ENCODE results near the gene UBAC1. TPM values are rescaled to one million over a fixed set of nuclear protein-coding genes. Genes with fewer than 3 reads are reported as not detected.
"Not testable (repeated sequence)": the region's sequence is repeated elsewhere in the genome, so short reads cannot be mapped to it uniquely, and the experiment has no call there.

The UBAC1 gene
- total RNA-seq, 1 donor = 19.3 TPM

DNA sequence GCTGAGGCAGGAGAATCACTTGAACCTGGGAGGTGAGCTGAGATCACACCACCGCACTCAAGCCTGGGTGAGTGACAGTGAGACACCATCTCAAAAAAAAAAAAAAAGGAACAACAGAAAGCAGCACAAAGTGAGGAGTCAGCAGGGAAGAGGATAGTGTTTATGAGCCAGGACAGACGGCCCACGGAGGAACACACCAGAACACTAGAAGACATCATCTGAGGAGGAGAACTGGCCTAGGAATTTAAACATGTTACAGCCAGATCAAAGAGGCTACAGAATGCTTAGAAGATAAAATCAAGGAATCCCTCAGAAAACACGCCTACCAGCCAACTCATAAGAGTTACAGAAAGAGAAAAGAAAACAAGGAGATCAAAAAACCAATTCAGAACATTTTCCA is 12.2 kb downstream of the UBAC1 start:
- H3K4me3 ChIP-seq (ENCODE audit: low read length) = no peak overlapping the region
- no peaks in the 10 kb centered on the region for H3K9me3 ChIP-seq (ENCODE audit: low read depth, low read length)
- no peaks in the 10 kb centered on the region for H3K27me3 ChIP-seq (ENCODE audit: insufficient read depth, low read length)
- H3K4me1 ChIP-seq (ENCODE audit: insufficient read depth, low read length) = no peaks in the 10 kb centered on the region

DNA sequence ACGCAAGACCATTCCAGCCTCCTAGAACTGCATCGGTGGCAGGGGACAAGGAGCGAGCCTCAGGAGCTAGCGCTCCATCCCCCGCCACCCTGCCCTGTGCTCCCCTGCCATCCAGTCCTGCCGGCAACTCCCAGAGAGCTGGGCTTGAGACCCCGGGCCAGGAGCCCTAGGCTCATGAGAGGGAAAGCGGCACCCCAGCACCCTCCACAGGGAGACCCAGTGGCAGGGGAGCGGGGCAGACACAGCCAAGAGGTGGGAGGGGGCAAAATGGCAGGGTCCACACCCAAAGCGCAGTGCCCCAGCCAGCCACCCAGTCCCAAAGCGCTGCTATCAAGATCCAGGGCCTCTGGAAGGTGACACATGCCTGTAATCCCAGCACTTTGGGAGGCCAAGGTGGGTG is 12.7 kb downstream of the UBAC1 start:
- no peak overlapping the region for H3K4me3 ChIP-seq (ENCODE audit: low read length)
- H3K4me1 ChIP-seq (ENCODE audit: insufficient read depth, low read length) = no peaks in the 10 kb centered on the region
- no peaks in the 10 kb centered on the region for H3K27me3 ChIP-seq (ENCODE audit: insufficient read depth, low read length)
- no peaks in the 10 kb centered on the region for H3K9me3 ChIP-seq (ENCODE audit: low read depth, low read length)

DNA sequence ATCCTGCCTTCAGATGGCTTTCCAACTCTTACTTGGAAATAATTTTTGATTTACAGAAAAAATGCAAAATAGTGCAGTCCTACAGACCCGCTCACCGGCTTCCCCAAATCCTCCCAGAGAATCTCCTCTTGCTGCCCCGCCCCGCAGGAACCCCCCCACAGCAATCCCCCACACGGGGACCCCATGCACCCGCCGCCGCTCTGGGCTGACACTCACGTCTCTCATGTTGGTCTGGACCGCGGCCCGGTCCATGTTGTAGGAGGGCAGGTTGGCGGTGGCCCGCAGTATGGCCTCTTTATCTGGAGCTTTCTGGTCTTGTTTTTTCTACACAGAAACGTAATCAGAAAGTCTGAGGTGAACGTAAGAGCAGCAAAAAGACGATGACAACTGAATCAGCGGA is 13.6 kb downstream of the UBAC1 start:
- no peaks in the 10 kb centered on the region for H3K9me3 ChIP-seq (ENCODE audit: low read depth, low read length)
- H3K4me1 ChIP-seq (ENCODE audit: insufficient read depth, low read length) = no peaks in the 10 kb centered on the region
- no peaks in the 10 kb centered on the region for H3K27me3 ChIP-seq (ENCODE audit: insufficient read depth, low read length)
- H3K4me3 ChIP-seq (ENCODE audit: low read length) = no peak overlapping the region

DNA sequence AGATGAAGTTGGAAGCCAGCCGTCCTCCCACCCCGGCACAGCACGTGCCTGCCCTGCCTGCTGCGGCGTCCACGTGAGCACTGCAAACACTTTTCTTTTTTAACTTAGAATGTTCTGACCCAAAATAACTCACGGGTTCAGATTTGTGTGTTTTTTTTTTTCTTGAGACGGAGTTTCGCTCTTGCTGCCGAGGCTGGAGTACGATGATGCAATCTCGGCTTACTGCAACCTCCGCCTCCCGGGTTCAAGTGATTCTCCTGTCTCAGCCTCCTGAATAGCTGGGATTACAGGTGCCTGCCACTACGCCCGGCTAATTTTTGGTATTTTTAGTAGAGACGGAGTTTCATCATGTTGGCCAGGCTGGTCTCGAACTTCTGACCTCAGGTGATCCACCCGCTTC is 14.1 kb downstream of the UBAC1 start:
- H3K9me3 ChIP-seq (ENCODE audit: low read depth, low read length); H3K4me1 ChIP-seq (ENCODE audit: insufficient read depth, low read length); H3K27me3 ChIP-seq (ENCODE audit: insufficient read depth, low read length): not testable (repeated sequence)

DNA sequence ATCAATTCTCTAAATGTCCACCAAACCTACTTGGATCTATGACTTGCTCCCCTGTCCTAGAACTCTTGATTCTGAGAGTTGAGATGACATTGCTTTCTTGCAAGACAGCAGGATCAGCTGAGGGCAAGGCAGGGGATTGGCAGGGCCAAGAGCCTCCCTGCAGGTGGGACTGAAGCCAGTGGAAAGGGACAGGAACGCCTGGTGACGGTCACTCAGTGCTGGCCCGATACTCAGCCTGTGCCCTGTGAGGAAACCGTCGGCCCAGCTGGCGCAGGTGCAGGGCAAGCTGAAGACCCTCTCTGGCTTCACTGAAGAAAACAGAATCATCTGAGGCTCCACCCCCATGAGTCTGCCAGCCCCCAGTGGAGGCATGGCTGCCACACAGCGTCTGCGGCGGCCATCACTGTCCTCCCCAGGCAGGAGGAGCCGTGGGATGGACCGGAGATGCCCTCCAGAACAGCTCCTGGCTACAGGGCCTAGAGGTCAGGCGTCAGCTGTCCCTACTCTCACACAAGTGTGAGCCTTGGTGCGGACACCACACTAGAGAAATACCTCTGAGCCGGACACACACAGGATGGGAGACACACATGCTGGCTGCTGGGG is 14.7 kb downstream of the UBAC1 start:
- Histone ChIP-seq H3K27me3 (ENCODE audit: insufficient read depth, low read length) (no peaks in the 10 kb centered on the region), H3K9me3 (ENCODE audit: low read depth, low read length) (no peaks in the 10 kb centered on the region), H3K4me3 (ENCODE audit: low read length) (no peak overlapping the region), H3K4me1 (ENCODE audit: insufficient read depth, low read length) (no peaks in the 10 kb centered on the region)

More for the DNA sequence above, 14.1 kb downstream of the UBAC1 start:
- H3K4me3 ChIP-seq (ENCODE audit: low read length) = not testable (repeated sequence)

DNA sequence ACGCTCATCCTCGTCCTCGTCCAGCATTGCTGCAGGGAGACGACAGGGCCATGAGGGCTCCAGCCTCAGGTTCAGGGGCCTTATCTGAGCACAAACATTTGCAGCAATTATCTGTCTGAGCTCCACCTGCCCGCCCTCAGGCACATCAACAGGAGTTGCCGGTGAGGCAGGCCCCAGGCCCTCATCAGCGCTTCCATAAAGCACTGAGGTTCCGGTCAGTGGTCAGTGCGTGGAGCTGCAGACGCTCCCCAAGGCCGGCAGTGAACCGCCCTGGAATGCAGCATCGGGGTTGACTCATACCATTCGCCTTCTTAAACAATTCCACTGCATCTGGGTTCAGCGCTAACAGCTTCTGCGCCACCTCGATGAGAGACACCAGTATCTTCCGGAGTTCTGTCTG is 15.2 kb downstream of the UBAC1 start:
- Histone ChIP-seq H3K4me3 (ENCODE audit: low read length) (no peak overlapping the region), H3K27me3 (ENCODE audit: insufficient read depth, low read length) (no peaks in the 10 kb centered on the region), H3K4me1 (ENCODE audit: insufficient read depth, low read length) (no peaks in the 10 kb centered on the region)

DNA sequence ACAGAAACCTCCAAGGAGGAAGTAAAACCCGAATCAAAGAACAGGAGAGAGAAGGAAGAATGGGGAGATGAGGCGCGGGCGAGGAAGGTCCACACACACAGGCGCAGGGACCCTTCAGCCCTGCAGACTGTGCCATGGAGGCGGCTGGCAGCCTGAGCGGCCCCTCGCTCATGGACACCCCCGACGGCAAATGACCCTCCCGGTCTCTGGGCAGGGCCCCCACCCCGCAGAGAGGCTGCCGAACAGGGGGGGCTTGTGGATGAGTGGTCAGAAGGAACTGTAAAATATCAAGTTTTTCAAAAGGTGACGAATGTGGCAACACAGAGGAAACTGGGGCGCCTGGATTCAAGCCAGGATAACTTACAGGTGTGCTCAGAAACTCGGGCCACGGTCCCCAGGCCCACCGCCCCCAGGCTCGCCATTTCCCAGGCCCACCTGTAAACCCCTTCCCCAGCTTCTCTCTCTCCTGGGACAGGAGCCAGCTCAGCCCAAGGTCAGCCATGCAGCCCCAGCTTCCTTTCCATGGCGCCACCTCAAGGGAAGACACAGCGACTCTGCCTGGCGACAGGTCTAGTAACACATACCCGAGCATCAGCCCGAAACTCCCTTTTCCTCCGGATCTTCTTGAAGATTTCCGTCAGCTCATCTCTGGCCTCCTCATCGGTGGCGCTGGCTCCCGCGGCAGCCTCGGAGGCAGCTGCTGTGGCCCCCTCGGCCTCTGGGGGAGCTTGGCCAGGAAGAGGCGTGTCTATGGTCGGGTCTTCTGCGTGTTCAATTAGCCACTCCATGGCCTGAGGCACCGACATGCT is 16.5 kb downstream of the UBAC1 start:
- no peaks in the 10 kb centered on the region for H3K27me3 ChIP-seq (ENCODE audit: insufficient read depth, low read length)
- H3K9me3 ChIP-seq (ENCODE audit: low read depth, low read length) = no peaks in the 10 kb centered on the region
- H3K4me3 ChIP-seq (ENCODE audit: low read length) = no peak overlapping the region
- no peaks in the 10 kb centered on the region for H3K4me1 ChIP-seq (ENCODE audit: insufficient read depth, low read length)

More for the DNA sequence above, 15.2 kb downstream of the UBAC1 start:
- H3K9me3 ChIP-seq (ENCODE audit: low read depth, low read length) = no peaks in the 10 kb centered on the region

DNA sequence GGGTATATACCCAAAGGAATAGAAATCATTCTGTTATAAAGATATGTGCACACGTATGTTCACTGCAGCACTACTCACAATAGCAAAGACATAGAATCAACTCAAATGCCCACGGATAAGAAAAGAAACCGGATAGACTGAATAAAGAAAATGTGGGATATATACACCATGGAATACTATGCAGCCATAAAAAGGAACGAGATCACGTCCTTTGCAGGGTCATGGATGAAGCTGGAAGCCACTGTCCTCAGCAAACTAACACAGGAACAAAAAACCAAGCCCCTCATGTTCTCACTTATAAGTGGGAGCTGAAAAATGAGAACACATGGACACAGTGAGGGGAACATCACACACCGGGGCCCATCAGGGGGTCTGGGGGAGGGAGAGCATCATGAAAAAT is 17.6 kb downstream of the UBAC1 start:
- H3K4me1 ChIP-seq (ENCODE audit: insufficient read depth, low read length); H3K4me3 ChIP-seq (ENCODE audit: low read length); H3K27me3 ChIP-seq (ENCODE audit: insufficient read depth, low read length); H3K9me3 ChIP-seq (ENCODE audit: low read depth, low read length): not testable (repeated sequence)

DNA sequence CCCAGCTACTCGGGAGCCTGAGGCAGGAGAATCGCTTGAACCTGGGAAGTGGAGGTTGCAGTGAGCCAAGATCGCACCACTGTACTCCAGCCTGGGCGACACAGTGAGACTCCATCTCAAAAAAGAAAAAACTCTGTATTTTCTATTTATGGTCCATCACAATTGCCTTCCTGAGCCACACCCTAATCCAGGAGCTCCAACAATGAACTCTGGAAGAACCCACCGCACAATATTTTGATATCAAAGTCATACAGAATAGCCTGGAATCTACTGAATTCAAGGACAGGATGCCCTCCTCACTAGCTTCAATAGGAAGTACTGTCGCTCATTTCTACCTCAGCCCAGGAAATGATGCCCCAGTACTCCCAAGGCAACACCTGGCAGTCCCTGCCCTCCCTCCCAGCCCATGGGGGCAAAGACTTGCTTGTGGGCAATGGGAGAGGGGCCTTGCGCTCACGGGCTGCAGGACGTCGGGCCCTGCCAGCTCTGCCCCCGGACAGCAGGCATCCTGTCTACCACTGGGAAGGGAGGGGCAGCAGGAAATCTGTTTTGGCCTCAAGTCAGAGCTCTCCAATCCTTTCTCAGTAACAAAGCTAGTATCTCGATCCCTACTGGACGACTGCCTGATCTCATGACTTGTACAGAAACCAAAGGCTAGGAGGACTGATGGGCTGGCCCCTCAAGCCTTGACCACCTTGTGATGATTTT is 19.7 kb downstream of the UBAC1 start:
- no peak overlapping the region for H3K4me3 ChIP-seq (ENCODE audit: low read length)
- H3K9me3 ChIP-seq (ENCODE audit: low read depth, low read length) = no peaks in the 10 kb centered on the region

DNA sequence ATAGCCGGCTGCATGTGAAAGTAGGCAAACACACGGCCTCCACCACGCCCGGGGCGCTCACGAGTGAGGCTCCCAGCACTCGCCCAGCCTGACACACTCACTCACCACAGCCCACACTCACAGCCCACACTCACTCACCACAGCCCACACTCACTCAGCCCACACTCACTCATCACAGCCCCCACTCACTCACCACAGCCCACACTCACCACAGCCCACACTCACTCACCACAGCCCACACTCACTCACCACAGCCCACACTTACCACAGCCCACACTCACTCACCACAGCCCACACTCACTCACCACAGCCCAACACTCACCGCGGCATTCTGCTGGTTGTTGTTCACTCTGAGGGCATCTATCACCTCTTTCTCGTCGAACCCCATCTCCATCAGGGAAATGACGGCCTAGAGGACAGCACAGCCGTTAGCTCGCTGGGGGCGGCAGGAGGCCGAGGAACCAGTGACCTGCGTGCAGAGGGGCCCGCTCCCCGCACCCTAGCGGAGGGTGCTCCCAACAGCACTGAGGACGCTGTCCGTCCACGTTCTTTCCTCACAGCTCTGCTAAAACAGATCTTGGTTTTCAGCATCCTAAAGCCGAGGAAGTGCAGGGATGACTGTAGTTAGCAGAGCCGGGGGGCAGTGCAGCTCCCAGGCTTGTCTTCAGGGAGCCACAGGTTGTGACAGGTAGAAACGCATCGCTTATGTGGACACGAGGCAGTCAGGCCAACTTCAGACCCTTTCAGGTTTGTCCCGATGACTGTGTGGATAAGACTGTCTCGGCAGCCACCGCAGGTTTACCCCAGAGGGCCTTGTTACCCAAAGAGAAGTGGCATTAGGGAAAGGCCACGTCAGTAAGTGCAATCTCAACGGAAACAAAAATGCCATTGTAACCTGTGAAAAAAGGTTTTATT is 21.6 kb downstream of the UBAC1 start:
- Histone ChIP-seq H3K4me1 (ENCODE audit: insufficient read depth, low read length) (no peaks in the 10 kb centered on the region), H3K27me3 (ENCODE audit: insufficient read depth, low read length) (no peaks in the 10 kb centered on the region), H3K4me3 (ENCODE audit: low read length) (no peak overlapping the region), H3K9me3 (ENCODE audit: low read depth, low read length) (no peaks in the 10 kb centered on the region)

More for the DNA sequence above, 19.7 kb downstream of the UBAC1 start:
- H3K4me1 ChIP-seq (ENCODE audit: insufficient read depth, low read length) = no peaks in the 10 kb centered on the region
- no peaks in the 10 kb centered on the region for H3K27me3 ChIP-seq (ENCODE audit: insufficient read depth, low read length)

DNA sequence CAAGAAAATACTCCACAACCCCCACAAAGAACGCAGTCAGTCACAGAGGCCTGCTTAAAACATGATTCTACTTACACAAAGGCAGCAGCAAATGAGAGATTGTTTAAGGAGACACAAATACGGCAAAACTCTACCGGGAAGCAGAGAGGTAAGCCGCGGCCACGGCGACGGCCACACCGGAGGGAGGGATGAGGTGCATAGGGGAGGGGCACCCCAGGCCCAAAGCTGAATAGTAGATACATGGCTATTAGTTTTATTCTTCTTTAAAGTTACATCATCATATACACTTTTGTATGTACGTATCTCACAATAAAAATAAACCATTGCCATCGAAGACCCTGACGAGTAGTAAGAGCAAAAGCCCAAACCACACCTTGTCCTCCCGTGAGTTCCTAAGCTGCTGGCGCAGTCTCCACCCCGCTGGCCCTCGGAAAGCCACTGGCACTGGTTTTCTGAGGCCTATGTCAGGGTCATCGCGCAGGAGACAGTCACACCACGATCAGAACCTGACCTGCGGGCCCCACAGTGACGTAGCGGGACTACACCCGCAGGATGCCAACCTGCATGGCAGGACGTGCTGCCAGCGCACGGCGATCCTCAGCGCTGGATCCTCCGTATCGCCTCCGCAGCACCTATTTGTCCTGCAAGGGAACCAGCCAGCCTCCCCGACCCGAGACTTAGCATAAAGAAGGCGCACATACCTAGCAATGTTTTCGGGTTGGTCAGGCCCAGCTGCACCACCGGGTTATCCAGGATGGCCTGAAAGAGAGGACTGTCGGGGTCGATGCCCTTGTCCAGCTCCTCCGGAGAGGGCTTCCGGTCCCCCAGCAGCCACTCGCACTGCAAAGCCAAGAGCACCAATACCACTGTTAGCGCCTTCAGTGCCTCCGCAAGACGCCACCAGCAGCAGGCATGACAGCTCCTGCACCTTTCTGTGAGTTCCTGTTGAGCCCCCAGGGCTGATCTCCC is 23.4 kb downstream of the UBAC1 start:
- Histone ChIP-seq H3K4me3 (ENCODE audit: low read length) (no peak overlapping the region), H3K27me3 (ENCODE audit: insufficient read depth, low read length) (no peaks in the 10 kb centered on the region), H3K9me3 (ENCODE audit: low read depth, low read length) (no peaks in the 10 kb centered on the region), H3K4me1 (ENCODE audit: insufficient read depth, low read length) (no peaks in the 10 kb centered on the region)

DNA sequence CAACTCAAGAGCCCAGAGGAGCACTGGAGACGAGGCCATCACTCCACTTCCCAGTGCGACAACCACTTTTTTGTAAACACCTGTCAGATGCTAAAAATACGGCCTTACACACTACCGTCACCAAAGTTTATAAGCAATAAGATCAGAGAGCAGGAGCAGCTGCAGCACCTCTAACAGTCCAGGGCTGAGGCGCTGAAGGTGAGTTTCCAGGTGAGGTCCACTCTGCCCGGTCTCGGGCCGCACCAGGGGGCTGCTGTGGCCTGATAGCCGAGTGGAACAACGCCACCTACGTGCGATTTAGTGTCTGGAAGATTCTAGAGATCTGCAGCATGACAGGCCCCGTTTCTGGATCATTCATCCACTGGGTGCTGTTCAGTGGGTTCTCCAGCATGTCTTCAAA is 28.1 kb downstream of the UBAC1 start:
- Histone ChIP-seq H3K4me3 (ENCODE audit: low read length) (no peak overlapping the region), H3K27me3 (ENCODE audit: insufficient read depth, low read length) (no peaks in the 10 kb centered on the region), H3K9me3 (ENCODE audit: low read depth, low read length) (no peaks in the 10 kb centered on the region), H3K4me1 (ENCODE audit: insufficient read depth, low read length) (no peaks in the 10 kb centered on the region)

DNA sequence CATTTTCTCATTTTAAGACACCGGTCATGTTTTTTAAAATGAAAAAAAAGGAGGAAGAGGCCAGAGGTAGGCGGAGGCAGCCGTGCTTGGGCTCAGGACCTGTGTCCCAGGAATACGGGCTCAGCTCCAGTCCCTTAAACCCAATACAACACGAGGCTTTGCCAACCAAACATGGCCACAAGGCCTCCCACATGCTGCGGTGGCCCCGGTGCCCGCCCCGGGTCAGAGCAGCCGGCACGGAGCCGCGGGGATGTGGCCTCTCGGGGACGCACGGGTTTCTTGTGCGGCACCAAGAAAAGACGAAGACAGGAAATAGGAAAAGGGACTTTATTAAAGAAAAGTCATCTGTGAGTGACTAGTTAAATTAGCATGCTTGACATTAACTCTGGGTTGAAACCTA is 28.5 kb downstream of the UBAC1 start:
- Histone ChIP-seq H3K9me3 (ENCODE audit: low read depth, low read length) (no peaks in the 10 kb centered on the region), H3K4me1 (ENCODE audit: insufficient read depth, low read length) (no peaks in the 10 kb centered on the region), H3K4me3 (ENCODE audit: low read length) (no peak overlapping the region), H3K27me3 (ENCODE audit: insufficient read depth, low read length) (no peaks in the 10 kb centered on the region)

DNA sequence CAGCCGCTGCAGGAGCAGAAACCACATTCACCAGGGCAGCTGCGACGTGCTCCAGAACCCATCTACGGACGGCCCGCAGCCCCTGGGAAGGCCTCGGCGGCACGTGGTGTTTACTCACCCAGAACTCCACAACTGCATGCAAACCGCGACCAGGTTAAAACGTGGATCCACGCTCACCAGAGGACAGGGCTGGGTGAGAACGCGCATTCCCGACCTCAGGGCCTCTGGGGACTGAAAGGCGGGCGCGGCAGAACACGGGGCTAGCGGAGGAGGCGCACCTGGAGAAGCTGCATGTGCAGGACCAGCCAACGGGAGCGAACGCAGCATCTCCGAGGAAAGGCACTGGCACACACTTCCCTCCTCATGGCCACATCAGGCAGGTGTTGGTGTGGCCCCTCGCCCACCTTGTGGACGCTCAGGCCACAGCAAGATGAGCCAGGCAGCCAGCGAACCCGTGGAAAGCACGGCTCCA is 29.8 kb downstream of the UBAC1 start:
- no peaks in the 10 kb centered on the region for H3K27me3 ChIP-seq (ENCODE audit: insufficient read depth, low read length)
- H3K4me1 ChIP-seq (ENCODE audit: insufficient read depth, low read length) = peaks cover 9% of the 10 kb centered on the region
- H3K4me3 ChIP-seq (ENCODE audit: low read length) = no peak overlapping the region
- H3K9me3 ChIP-seq (ENCODE audit: low read depth, low read length) = no peaks in the 10 kb centered on the region
